Natural killer cell (primary cell): ENCODE results near the gene IGSF23. TPM values are rescaled to one million over a fixed set of nuclear protein-coding genes. Genes with fewer than 3 reads are reported as not detected.

Experiments used
- total RNA-seq, 4 donors: library from RNA; stranded (reverse); fragments of 120-200 nt in 1 of 4; gene quantifications; one replicate each; pipeline versions ENCODE4 v1.2.3 to v1.2.4, GENCODE V29; 2013 to 2022

IGSF23 gene
- total RNA-seq, 3 donors from 2014 or later (not counting 1 experiment from before 2014, with no cell fraction given), result not detected

Other genes with a start within 250 kb of the IGSF23 start
- 1 to 10 TPM in 1 of 3 donors, under 1 TPM in 2; 0.82 to 2.2 (median 0.88) TPM for gene ZNF285, start 212.0 kb upstream of the IGSF23 start, total RNA-seq
- under 1 TPM in 2 of 3 donors, not detected in 1; 0.09 to 0.15 TPM for gene ZNF229, start 165.1 kb upstream of the IGSF23 start, total RNA-seq
- 1 to 10 TPM; 6.0 to 8.7 (median 8.0) TPM for gene ZNF180, start 113.0 kb upstream of the IGSF23 start, total RNA-seq
- not detected for gene CEACAM20, start 83.9 kb upstream of the IGSF23 start, total RNA-seq
- 10 to 100 TPM in 1 of 3 donors, 1 to 10 TPM in 2; 6.6 to 12.6 (median 7.9) TPM for gene PVR, start 30.3 kb downstream of the IGSF23 start, total RNA-seq
- gene CEACAM19, start 57.9 kb downstream of the IGSF23 start, total RNA-seq, result 1 to 10 TPM; 2.6 to 4.1 (median 2.7) TPM
- not detected for gene CEACAM16, start 85.6 kb downstream of the IGSF23 start, total RNA-seq
- gene BCL3, start 135.1 kb downstream of the IGSF23 start, total RNA-seq, result 100 to 1,000 TPM; 152 to 199 (median 164) TPM
- not detected for gene CBLC, start 164.3 kb downstream of the IGSF23 start, total RNA-seq
- not detected for gene BCAM, start 195.5 kb downstream of the IGSF23 start, total RNA-seq
- 10 to 100 TPM in 1 of 3 donors, 1 to 10 TPM in 2; 1.6 to 10.3 (median 2.7) TPM for gene NECTIN2, start 232.7 kb downstream of the IGSF23 start, total RNA-seq